Body of pancreas (tissue), 4 donors: Measurements from ENCODE around the gene IZUMO3. TPM values are rescaled to one million over a fixed set of nuclear protein-coding genes. Genes with fewer than 3 reads are reported as not detected.

Experiments
- ATAC-seq: fragments of 150-250 bp; one replicate; pipeline ENCODE4 v1.9.1; 2016
- DNase-seq, 4 donors: peaks; one replicate each; pipeline ENCODE4 v3.0.0-alpha.2; 2019
- H3K27ac ChIP-seq, 4 donors: fragments of 200-600 bp; sonication (generic); 1 replicate in 3 of 4; 2 replicates in 1 of 4; pipeline versions ENCODE4 v1.5.1 to v1.6.1; 2016 to 2019; ENCODE audit warnings: mild to moderate bottlenecking in 1 of 4, mixed read lengths in 1 of 4, moderate library complexity in 1 of 4
- H3K27me3 ChIP-seq, 2 donors: fragments of 200-600 bp; sonication (generic); one replicate each; pipeline ENCODE4 v1.6.0; 2016; ENCODE audit warnings: mild to moderate bottlenecking in 1 of 2
- H3K36me3 ChIP-seq, 2 donors: fragments of 200-600 bp; sonication (generic); replicated peaks in 1 of 2; 2 replicates each; pipeline ENCODE4 v1.5.1; 2016; ENCODE audit warnings: low read depth in 2 of 2; ENCODE audit not compliant: insufficient read depth in 1 of 2
- H3K4me1 ChIP-seq: fragments of 200-600 bp; sonication (generic); one replicate; pipeline ENCODE4 v1.6.0; 2016
- H3K4me3 ChIP-seq, 2 donors: fragments of 200-600 bp; sonication (generic); 1 replicate in 1 of 2; 2 replicates in 1 of 2; pipeline ENCODE4 v1.5.1; 2016 to 2019
- H3K9me3 ChIP-seq, 3 donors: fragments of 200-600 bp; sonication (generic); 1 replicate in 2 of 3; 2 replicates in 1 of 3; pipeline ENCODE4 v1.5.1; 2016
- CTCF ChIP-seq, 7 experiments: fragments of 450-650 bp in 4 of 7; fragments of 200-600 bp in 3 of 7; sonication (generic) in 3 of 7; IDR thresholded peaks; one replicate each; pipeline ENCODE4 v1.5.1; 2016 to 2019; ENCODE audit warnings: antibody characterized with exemption in 7 of 7
- POLR2A ChIP-seq, 3 donors: fragments of 450-650 bp; IDR thresholded peaks; one replicate each; pipeline ENCODE4 v1.6.1; 2016; ENCODE audit warnings: antibody characterized with exemption in 3 of 3, mild to moderate bottlenecking in 2 of 3
- WGBS, 2 donors: methylation state at CpG; one replicate each; pipeline ENCODE4 v1.1.5; 2017; 5-methylcytosine and 5-hydroxymethylcytosine counted together
- intact Hi-C: fragments of 100-400 bp; cut with DNase I; formaldehyde crosslinking; loops from one replicate; pipeline ENCODE4 v1.15.1; 2023
- total RNA-seq, 2 donors: library from RNA; depleted of rRNA; stranded (reverse); fragments of >200 nt; gene quantifications; one replicate each; pipeline ENCODE4 v1.1.0, GENCODE V29; 2016

Gene IZUMO3
- total RNA-seq, 2 donors from 2014 or later = not detected

- Histone ChIP-seq H3K27ac (no peak overlapping the region), H3K36me3 (no peaks in the 10 kb centered on the region), H3K27me3 (no peaks in the 10 kb centered on the region), H3K4me3 (no peak overlapping the region), H3K9me3 (no peaks in the 10 kb centered on the region), H3K4me1 (no peaks in the 10 kb centered on the region)
- DNase-seq (no peak), ATAC-seq (no peak)
- TF ChIP-seq POLR2A (IDR thresholded peaks at IDR 0.05) (no peak), CTCF (IDR thresholded peaks at IDR 0.05) (no peak)
- 73 to 82% methylated on average over 3 of the region's 3 CpGs for WGBS, 2 donors
- intact Hi-C loops = no loop called here
Observed at GRCh38 chr9:24504521-24504920, 41.2 kb downstream of the IZUMO3 start.

GRCh38 chr9:24502206-24502937 is 43.3 kb downstream of the IZUMO3 start:
- H3K4me1 ChIP-seq = no peaks in the 10 kb centered on the region
- DNase-seq (no peak), ATAC-seq (no peak)
- H3K27ac ChIP-seq = no peak overlapping the region
- no peaks in the 10 kb centered on the region for H3K9me3 ChIP-seq
- WGBS, 2 donors = 59 to 60% methylated on average over 1 of the region's 1 CpG
- no peak overlapping the region for H3K4me3 ChIP-seq
- intact Hi-C loops = no loop called here
- H3K36me3 ChIP-seq = no peaks in the 10 kb centered on the region
- H3K27me3 ChIP-seq = no peaks in the 10 kb centered on the region
- TF ChIP-seq CTCF (IDR thresholded peaks at IDR 0.05) = no peak
- no peak for TF ChIP-seq POLR2A (IDR thresholded peaks at IDR 0.05)

GRCh38 chr9:24500761-24501160 is 44.9 kb downstream of the IZUMO3 start:
- DNase-seq (no peak), ATAC-seq (no peak)
- no peak for TF ChIP-seq CTCF (IDR thresholded peaks at IDR 0.05)
- TF ChIP-seq POLR2A (IDR thresholded peaks at IDR 0.05) = no peak
- intact Hi-C loops = no loop called here
- Histone ChIP-seq H3K4me1 (no peaks in the 10 kb centered on the region), H3K9me3 (no peaks in the 10 kb centered on the region), H3K4me3 (no peak overlapping the region), H3K27ac (no peak overlapping the region), H3K36me3 (no peaks in the 10 kb centered on the region), H3K27me3 (no peaks in the 10 kb centered on the region)
- whole genome bisulfite sequencing, 2 donors = 50 to 58% methylated on average over 3 of the region's 3 CpGs

DNA sequence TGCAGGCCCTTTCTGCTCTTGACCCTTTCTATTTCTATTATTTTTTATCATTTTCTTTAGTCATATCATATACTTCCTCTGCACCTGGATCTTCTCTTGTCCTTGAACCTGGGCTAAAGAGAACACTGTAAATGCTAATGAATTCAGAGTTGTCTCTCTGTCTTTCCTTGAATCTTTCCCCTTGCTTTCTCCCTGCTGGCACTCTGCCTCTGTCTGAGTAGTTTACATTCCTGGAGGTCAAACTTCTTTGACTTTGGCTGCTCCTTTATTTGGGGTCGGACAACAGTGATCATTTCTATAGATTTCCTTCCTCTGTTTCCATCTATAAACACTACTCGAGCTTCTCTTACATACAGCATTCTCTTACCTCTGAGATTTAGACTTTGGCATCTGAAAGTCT is 47.1 kb downstream of the IZUMO3 start:
- WGBS, 2 donors = 10 to 16% methylated on average over 2 of the region's 2 CpGs
- no peak for TF ChIP-seq CTCF (IDR thresholded peaks at IDR 0.05)
- no peak for TF ChIP-seq POLR2A (IDR thresholded peaks at IDR 0.05)
- no peaks in the 10 kb centered on the region for H3K36me3 ChIP-seq
- no peaks in the 10 kb centered on the region for H3K9me3 ChIP-seq
- no peak overlapping the region for H3K4me3 ChIP-seq
- no peaks in the 10 kb centered on the region for H3K27me3 ChIP-seq
- ATAC-seq (no peak), DNase-seq (no peak)
- H3K4me1 ChIP-seq = no peaks in the 10 kb centered on the region
- intact Hi-C loops = no loop called here
- H3K27ac ChIP-seq = no peak overlapping the region

- Histone ChIP-seq H3K27me3 (no peaks in the 10 kb centered on the region), H3K4me1 (no peaks in the 10 kb centered on the region), H3K36me3 (no peaks in the 10 kb centered on the region), H3K9me3 (no peaks in the 10 kb centered on the region), H3K4me3 (no peak overlapping the region), H3K27ac (no peak overlapping the region)
- intact Hi-C loops = no loop called here
- TF ChIP-seq CTCF (IDR thresholded peaks at IDR 0.05) (no peak), POLR2A (IDR thresholded peaks at IDR 0.05) (no peak)
- WGBS, 2 donors = 30 to 31% methylated on average over 4 of the region's 4 CpGs
- DNase-seq (no peak), ATAC-seq (no peak)
Observed at GRCh38 chr9:24497671-24498070, 48.0 kb downstream of the IZUMO3 start.
